ENCODE data around the gene FOXF2. TPM values are rescaled to one million over a fixed set of nuclear protein-coding genes. Genes with fewer than 3 reads are reported as not detected.

The FOXF2 gene
- total RNA-seq, 4 donors from 2014 or later: 9.0 to 45.2 (median 13.5) TPM

DNA sequence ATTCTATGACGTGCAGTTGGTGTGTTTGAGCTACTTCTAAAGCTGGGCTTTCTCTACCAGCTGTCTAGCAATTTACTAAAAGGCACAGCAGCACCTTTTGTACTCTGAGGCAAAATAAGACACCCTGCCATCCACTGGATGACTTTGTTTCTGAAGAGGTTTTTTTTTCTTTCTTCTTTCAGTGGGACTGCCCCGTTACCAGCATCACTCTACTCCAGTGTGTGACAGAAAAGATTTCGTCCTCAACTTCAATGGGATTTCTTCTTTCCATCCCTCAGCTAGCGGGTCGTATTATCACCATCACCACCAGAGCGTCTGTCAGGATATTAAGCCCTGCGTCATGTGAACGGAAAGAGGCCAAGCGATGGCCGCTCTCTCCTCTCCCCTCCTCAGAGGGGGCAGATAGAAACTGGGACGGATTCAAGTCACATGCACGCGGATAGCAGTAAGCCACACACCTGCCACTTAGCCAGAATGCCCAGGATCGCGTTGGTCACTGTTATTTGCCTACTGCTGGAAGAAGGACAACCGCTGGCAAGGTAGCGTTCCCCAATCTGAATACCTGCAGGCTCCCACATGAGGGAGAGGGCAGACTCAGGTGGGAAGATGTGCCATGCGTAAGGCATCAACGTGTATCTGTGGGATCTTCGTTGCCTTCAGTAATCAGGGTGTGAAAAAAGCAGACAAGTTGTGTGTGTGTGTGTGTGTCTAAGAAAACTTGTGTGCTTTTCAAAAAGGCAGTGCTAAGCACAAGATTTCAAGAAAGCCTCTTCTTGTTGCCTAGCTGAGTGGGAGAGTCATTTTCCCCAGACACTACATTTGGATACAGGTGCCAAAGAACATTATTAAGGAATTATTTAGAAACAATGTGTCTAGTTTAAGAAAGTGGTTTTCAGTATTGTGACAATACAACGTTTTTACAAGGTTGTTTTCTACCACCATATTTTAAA, 5.4 kb downstream of the FOXF2 start:
- Histone ChIP-seq H3K36me3 (no peaks in the 10 kb centered on the region), H3K9me3 (no peaks in the 10 kb centered on the region), H3K27ac (peak overlapping the region; percentile 82 to 88 (median 86)), H3K27me3 (peaks cover 92% of the 10 kb centered on the region), H3K4me3 (peak overlapping the region in 3 of 4 donors; percentile 45 to 56 (median 49)), H3K4me1 (peaks cover 0 to 14% (median 3%) of the 10 kb centered on the region in 4 donors)
- TF ChIP-seq, protein P1, sequence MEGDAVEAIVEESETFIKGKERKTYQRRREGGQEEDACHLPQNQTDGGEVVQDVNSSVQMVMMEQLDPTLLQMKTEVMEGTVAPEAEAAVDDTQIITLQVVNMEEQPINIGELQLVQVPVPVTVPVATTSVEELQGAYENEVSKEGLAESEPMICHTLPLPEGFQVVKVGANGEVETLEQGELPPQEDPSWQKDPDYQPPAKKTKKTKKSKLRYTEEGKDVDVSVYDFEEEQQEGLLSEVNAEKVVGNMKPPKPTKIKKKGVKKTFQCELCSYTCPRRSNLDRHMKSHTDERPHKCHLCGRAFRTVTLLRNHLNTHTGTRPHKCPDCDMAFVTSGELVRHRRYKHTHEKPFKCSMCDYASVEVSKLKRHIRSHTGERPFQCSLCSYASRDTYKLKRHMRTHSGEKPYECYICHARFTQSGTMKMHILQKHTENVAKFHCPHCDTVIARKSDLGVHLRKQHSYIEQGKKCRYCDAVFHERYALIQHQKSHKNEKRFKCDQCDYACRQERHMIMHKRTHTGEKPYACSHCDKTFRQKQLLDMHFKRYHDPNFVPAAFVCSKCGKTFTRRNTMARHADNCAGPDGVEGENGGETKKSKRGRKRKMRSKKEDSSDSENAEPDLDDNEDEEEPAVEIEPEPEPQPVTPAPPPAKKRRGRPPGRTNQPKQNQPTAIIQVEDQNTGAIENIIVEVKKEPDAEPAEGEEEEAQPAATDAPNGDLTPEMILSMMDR (IDR thresholded peaks at IDR 0.05): no peak
- no peak for TF ChIP-seq POLR2AphosphoS5 (IDR thresholded peaks at IDR 0.05)
- TF ChIP-seq POLR2A (IDR thresholded peaks at IDR 0.05): no peak
- TF ChIP-seq EP300 (IDR thresholded peaks at IDR 0.05; ENCODE audit: low read depth): no peak
- no peak for DNase-seq
- intact Hi-C loops (cut with DNase I; ENCODE audit: low total_unique reads): no loop called here
- WGBS, 2 donors (ENCODE audit: low coverage in 1 of 2): 19 to 37% methylated on average over 3 to 21 of the region's 21 CpGs
- in situ Hi-C loops (cut with MboI; ENCODE audit: low pct_ligation_motif_present in 1 of 4, low pct_unique_long_range_greater_than_20kb in 1 of 4, low sequenced_read_pairs in 3 of 4): loop anchor here in 2 of 4 donors (5.0 to 25.0 kb wide), 4 partner anchors 482 to 810 kb away; no protein-coding TSS in a partner anchor

DNA sequence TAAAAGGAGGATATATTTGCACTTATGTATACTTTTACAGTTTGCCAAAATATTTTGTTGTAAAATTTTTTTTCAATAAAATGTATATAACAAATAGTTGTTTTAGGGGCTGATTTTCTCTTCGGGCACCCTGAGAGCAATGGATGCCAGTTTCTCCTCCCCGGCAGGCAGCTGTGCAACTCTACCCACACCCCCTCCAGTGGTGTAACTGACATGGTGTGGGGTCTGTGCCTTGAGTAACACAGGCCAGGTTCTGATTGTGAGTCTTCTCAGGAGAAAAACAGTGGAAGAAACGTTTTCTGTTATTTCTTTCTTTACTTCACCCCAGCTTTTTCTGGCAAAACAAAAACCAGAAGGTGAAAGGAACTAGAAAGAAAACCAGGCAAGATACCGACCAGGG, 6.1 kb downstream of the FOXF2 start:
- Histone ChIP-seq H3K27me3 (peaks cover 86% of the 10 kb centered on the region), H3K9me3 (no peaks in the 10 kb centered on the region), H3K27ac (peak overlapping the region; percentile 82 to 88 (median 86)), H3K4me3 (peak overlapping the region in 1 of 4 donors; percentile 56), H3K4me1 (peaks cover 0 to 8% (median under 1%) of the 10 kb centered on the region in 4 donors), H3K36me3 (no peaks in the 10 kb centered on the region)
- 20 to 38% methylated on average over 4 of the region's 4 CpGs for WGBS, 2 donors (ENCODE audit: low coverage in 1 of 2)
- TF ChIP-seq POLR2A (IDR thresholded peaks at IDR 0.05): no peak
- no peak for TF ChIP-seq EP300 (IDR thresholded peaks at IDR 0.05; ENCODE audit: low read depth)
- TF ChIP-seq, protein P1 (IDR thresholded peaks at IDR 0.05): no peak
- TF ChIP-seq POLR2AphosphoS5 (IDR thresholded peaks at IDR 0.05): no peak
- DNase-seq: no peak
- in situ Hi-C loops (cut with MboI; ENCODE audit: low pct_ligation_motif_present in 1 of 4, low pct_unique_long_range_greater_than_20kb in 1 of 4, low sequenced_read_pairs in 3 of 4): loop anchor here in 2 of 4 donors (5.0 to 25.0 kb wide), 4 partner anchors 483 to 811 kb away; no protein-coding TSS in a partner anchor
- intact Hi-C loops (cut with DNase I; ENCODE audit: low total_unique reads): no loop called here

DNA sequence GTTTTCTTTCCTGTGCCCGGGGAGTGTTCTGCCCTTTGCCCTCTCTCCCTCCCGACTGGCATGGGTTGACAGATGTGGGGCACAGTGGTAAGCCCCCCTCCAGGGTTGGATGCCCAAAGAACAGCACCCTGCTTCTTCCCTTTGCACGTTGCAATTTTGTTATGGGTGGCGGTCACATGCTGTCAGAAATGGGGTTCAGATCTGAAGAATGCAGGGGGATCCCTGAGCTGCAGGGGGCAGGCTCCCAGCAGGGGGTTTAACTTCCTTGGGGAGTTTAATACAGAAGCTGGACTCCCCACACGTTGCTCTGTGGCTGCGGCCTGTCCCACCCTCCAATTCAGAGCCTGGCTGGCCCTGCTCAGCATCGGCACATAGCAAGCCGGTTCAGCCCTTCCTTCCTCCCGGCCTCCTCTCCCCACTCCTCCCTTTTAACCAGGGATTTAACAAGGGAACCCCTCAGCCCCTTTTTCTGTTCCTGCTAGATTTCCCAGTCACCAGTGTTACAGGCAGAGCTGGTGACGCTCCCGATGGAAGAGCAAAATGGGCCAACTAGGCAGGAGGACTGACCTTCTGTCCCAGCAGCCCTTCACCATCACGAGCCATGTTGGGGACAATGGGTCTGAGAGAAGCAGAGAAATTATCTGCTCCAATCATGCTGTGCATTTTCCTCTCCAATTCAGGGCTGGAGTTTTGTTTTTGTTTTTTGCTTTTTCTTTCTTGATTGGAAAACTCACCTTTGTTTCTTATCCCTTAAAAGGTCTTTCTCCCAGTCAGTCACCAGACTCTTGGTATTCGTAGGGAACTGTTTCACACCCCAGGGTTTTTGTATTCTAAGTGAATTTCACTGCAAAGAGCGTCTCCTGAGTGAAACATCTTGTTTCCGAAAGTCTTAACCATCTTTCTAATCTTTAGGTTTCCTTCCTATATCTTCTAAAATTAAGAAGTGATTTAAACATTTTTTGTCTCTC, 6.8 kb downstream of the FOXF2 start:
- TF ChIP-seq POLR2A (IDR thresholded peaks at IDR 0.05) (no peak), EP300 (IDR thresholded peaks at IDR 0.05; ENCODE audit: low read depth) (no peak), POLR2AphosphoS5 (IDR thresholded peaks at IDR 0.05) (no peak)
- TF ChIP-seq, protein P1 (IDR thresholded peaks at IDR 0.05): no peak
- peak overlapping the region in 1 of 4 donors; percentile 56 for H3K4me3 ChIP-seq
- peak overlapping the region; percentile 82 to 88 (median 86) for H3K27ac ChIP-seq
- intact Hi-C loops (cut with DNase I; ENCODE audit: low total_unique reads) (no loop called here), in situ Hi-C loops (cut with MboI; ENCODE audit: low pct_ligation_motif_present in 1 of 4, low pct_unique_long_range_greater_than_20kb in 1 of 4, low sequenced_read_pairs in 3 of 4) (loop anchor here in 2 of 4 donors (5.0 to 25.0 kb wide), 4 partner anchors 484 to 811 kb away; no protein-coding TSS in a partner anchor)
- WGBS, 2 donors (ENCODE audit: low coverage in 1 of 2): 24 to 44% methylated on average over 9 to 15 of the region's 15 CpGs
- H3K4me1 ChIP-seq: peaks cover 0 to 8% (median 0%) of the 10 kb centered on the region in 4 donors
- H3K27me3 ChIP-seq: peaks cover 82% of the 10 kb centered on the region
- no peaks in the 10 kb centered on the region for H3K9me3 ChIP-seq
- no peaks in the 10 kb centered on the region for H3K36me3 ChIP-seq
- no peak for DNase-seq
